IMR-90 (cell line): ENCODE results near the gene ZNF71. TPM values are rescaled to one million over a fixed set of nuclear protein-coding genes. Genes with fewer than 3 reads are reported as not detected.

Experiments
- ATAC-seq: fragments of 200-7000 bp; cut with Tn5 transposase; 2 replicates; pipeline ENCODE4 v1.9.1; 2020; ENCODE audit warnings: low read depth, mild to moderate bottlenecking, moderate library complexity
- BruUV-seq: library from RNA; stranded (reverse); fragments of 400-500 nt; replicated peaks from 2 replicates; lab custom pipeline; 2021; lab: Mats Ljungman, UMichigan
- CTCF ChIA-PET: fragments of 300-600 bp; formaldehyde crosslinking; extraction: SDS; loops from one replicate; lab custom pipeline; 2021; ENCODE audit warnings: antibody characterized with exemption; lab: Yijun Ruan, JAX
- POLR2A ChIA-PET: fragments of 300-600 bp; sonication (Branson Sonifier 250); formaldehyde crosslinking; loops from one replicate; lab custom pipeline; 2022; ENCODE audit warnings: antibody characterized with exemption; ENCODE audit not compliant: unreplicated experiment; lab: Charles Lee
- DNase-seq: peaks from one replicate; pipeline ENCODE4 v3.0.0; 2013
- H2AFZ ChIP-seq: replicated peaks from 2 replicates; pipeline ENCODE3; 2013; ENCODE audit warnings: low read length, mild to moderate bottlenecking; ENCODE audit not compliant: poor library complexity
- H2AK5ac ChIP-seq: 2 replicates; pipeline ENCODE4 v1.6.1; 2013; ENCODE audit warnings: low read depth, low read length, inconsistent platforms
- H2AK9ac ChIP-seq: replicated peaks from 2 replicates; pipeline ENCODE3; 2013; ENCODE audit warnings: mild to moderate bottlenecking, low read depth, low read length, moderate library complexity; ENCODE audit not compliant: poor library complexity
- H2BK120ac ChIP-seq: 2 replicates; pipeline ENCODE4 v1.6.1; 2013; ENCODE audit warnings: low read depth, low read length, inconsistent platforms
- H2BK15ac ChIP-seq: 3 replicates; pipeline ENCODE4 v1.6.1; 2013; ENCODE audit warnings: low read depth, low read length, inconsistent platforms
- H2BK20ac ChIP-seq: 2 replicates; pipeline ENCODE4 v1.6.1; 2013; ENCODE audit warnings: low read depth, mild to moderate bottlenecking, inconsistent platforms, low read length, moderate library complexity
- H2BK5ac ChIP-seq: 2 replicates; pipeline ENCODE4 v1.6.1; 2013; ENCODE audit warnings: mild to moderate bottlenecking, low read depth, low read length, inconsistent platforms; ENCODE audit not compliant: poor library complexity, severe bottlenecking
- H3K14ac ChIP-seq: replicated peaks from 2 replicates; pipeline ENCODE4 v1.6.1; 2013; ENCODE audit warnings: low read depth, low read length, inconsistent platforms
- H3K18ac ChIP-seq: 2 replicates; pipeline ENCODE4 v1.6.1; 2013; ENCODE audit warnings: low read depth, low read length, control low read depth
- H3K23ac ChIP-seq: 2 replicates; pipeline ENCODE4 v1.6.1; 2013; ENCODE audit warnings: low read depth, low read length, inconsistent platforms
- H3K27ac ChIP-seq: 2 replicates; pipeline ENCODE4 v1.5.1; 2013; ENCODE audit warnings: mild to moderate bottlenecking, control low read depth, low read length; ENCODE audit not compliant: insufficient read depth
- H3K27me3 ChIP-seq: 2 replicates; pipeline ENCODE4 v1.6.1; 2013; ENCODE audit warnings: low read length; ENCODE audit not compliant: control insufficient read depth, insufficient read depth
- H3K36me3 ChIP-seq: 2 replicates; pipeline ENCODE4 v1.6.1; 2013; ENCODE audit warnings: low read length, mixed read lengths; ENCODE audit not compliant: control insufficient read depth, insufficient read depth
- H3K4ac ChIP-seq: 2 replicates; pipeline ENCODE4 v1.6.1; 2013; ENCODE audit warnings: low read depth, low read length, inconsistent platforms
- H3K4me1 ChIP-seq: 2 replicates; pipeline ENCODE4 v1.6.1; 2013; ENCODE audit warnings: low read length, mixed read lengths; ENCODE audit not compliant: control insufficient read depth, insufficient read depth
- H3K4me2 ChIP-seq: 2 replicates; pipeline ENCODE4 v1.6.1; 2013; ENCODE audit warnings: low read depth, mild to moderate bottlenecking, control low read depth, low read length, moderate library complexity
- H3K4me3 ChIP-seq: 2 replicates; pipeline ENCODE4 v1.5.1; 2013; ENCODE audit warnings: low read depth, mild to moderate bottlenecking, control low read depth, low read length, moderate library complexity; ENCODE audit not compliant: insufficient read depth
- H3K56ac ChIP-seq: 2 replicates; pipeline ENCODE4 v1.6.1; 2013; ENCODE audit warnings: low read length, inconsistent platforms; ENCODE audit not compliant: insufficient read depth; ENCODE audit errors: extremely low read depth
- H3K79me1 ChIP-seq, 2 experiments: 2 replicates each; pipeline ENCODE4 v1.6.1; 2013; ENCODE audit warnings: low read length in 2 of 2, inconsistent platforms in 1 of 2, low read depth in 1 of 2
- H3K9ac ChIP-seq: 2 replicates; pipeline ENCODE4 v1.6.1; 2013; ENCODE audit warnings: low read depth, low read length, control low read depth
- H3K9me1 ChIP-seq: 2 replicates; pipeline ENCODE4 v1.6.1; 2013; ENCODE audit warnings: low read length, inconsistent platforms; ENCODE audit not compliant: insufficient read depth
- H3K9me3 ChIP-seq: 2 replicates; pipeline ENCODE4 v1.6.1; 2013; ENCODE audit warnings: low read length; ENCODE audit not compliant: control insufficient read depth, insufficient read depth
- H4K20me1 ChIP-seq: 2 replicates; pipeline ENCODE4 v1.6.1; 2013; ENCODE audit warnings: low read length, inconsistent platforms; ENCODE audit not compliant: insufficient read depth
- H4K5ac ChIP-seq: 2 replicates; pipeline ENCODE4 v1.6.1; 2013; ENCODE audit warnings: mild to moderate bottlenecking, low read depth, low read length, control low read depth
- H4K8ac ChIP-seq, 2 experiments: 2 replicates each; pipeline ENCODE4 v1.6.1; 2013; ENCODE audit warnings: low read depth in 2 of 2, low read length in 2 of 2, control low read depth in 1 of 2, inconsistent platforms in 1 of 2
- H4K91ac ChIP-seq: 2 replicates; pipeline ENCODE4 v1.6.1; 2013; ENCODE audit warnings: low read depth, low read length, inconsistent platforms; ENCODE audit not compliant: insufficient read depth
- CTCF ChIP-seq: conservative IDR thresholded peaks from 2 replicates; pipeline ENCODE4 v1.5.1; 2012; ENCODE audit warnings: mild to moderate bottlenecking, low read depth, low read length, improper control_type of control experiment
- ELK1 ChIP-seq: fragments of 150-350 bp; IDR thresholded peaks from 2 replicates; pipeline ENCODE4 v1.6.1; 2016; ENCODE audit warnings: low read depth, mild to moderate bottlenecking, low read length, moderate library complexity, borderline replicate concordance
- RAD21 ChIP-seq: IDR thresholded peaks from 2 replicates; pipeline ENCODE4 v1.6.1; 2012; ENCODE audit warnings: low read length, improper control_type of control experiment
- WGBS, 2 experiments: methylation state at CpG; one replicate each; pipeline versions ENCODE4 v1.1.5 to v1.1.7; 2013; ENCODE audit warnings: missing lambda C conversion rate in 2 of 2; ENCODE audit not compliant: insufficient read length in 1 of 2; ENCODE audit errors: extremely low coverage in 2 of 2; 5-methylcytosine and 5-hydroxymethylcytosine counted together
- dilution Hi-C: fragments of 300-500 bp; cut with HindIII; formaldehyde crosslinking; loops from one replicate; pipeline ENCODE4 v1.14.3; 2018; ENCODE audit warnings: low sequenced_read_pairs; ENCODE audit not compliant: unreplicated experiment
- in situ Hi-C: fragments of 300-500 bp; cut with MboI; formaldehyde crosslinking; loops from 3 replicates; pipeline ENCODE4 v1.14.3; 2019; ENCODE audit warnings: low sequenced_read_pairs, inconsistent platforms, mixed read lengths
- intact Hi-C: fragments of 100-400 bp; cut with micrococcal nuclease; formaldehyde crosslinking; loops from 2 replicates; pipeline ENCODE4 v1.10.0; 2022
- polyA plus RNA-seq, 3 experiments: library from polyadenylated mRNA; depleted of rRNA; stranded (reverse); fragments of >200 nt; gene quantifications; 2 replicates each; pipeline ENCODE4 v1.2.3, GENCODE V29; 2012; ENCODE audit warnings: low replicate concordance in 1 of 3
- total RNA-seq: library from RNA; depleted of rRNA; stranded (reverse); fragments of >200 nt; gene quantifications from 2 replicates; pipeline ENCODE4 v1.2.3, GENCODE V29; 2012

Gene ZNF71
- total and polyA plus RNA-seq, 2 of the 4 experiments (the other 2 are of a cell fraction), result 7.9 to 9.3 TPM

DNA sequence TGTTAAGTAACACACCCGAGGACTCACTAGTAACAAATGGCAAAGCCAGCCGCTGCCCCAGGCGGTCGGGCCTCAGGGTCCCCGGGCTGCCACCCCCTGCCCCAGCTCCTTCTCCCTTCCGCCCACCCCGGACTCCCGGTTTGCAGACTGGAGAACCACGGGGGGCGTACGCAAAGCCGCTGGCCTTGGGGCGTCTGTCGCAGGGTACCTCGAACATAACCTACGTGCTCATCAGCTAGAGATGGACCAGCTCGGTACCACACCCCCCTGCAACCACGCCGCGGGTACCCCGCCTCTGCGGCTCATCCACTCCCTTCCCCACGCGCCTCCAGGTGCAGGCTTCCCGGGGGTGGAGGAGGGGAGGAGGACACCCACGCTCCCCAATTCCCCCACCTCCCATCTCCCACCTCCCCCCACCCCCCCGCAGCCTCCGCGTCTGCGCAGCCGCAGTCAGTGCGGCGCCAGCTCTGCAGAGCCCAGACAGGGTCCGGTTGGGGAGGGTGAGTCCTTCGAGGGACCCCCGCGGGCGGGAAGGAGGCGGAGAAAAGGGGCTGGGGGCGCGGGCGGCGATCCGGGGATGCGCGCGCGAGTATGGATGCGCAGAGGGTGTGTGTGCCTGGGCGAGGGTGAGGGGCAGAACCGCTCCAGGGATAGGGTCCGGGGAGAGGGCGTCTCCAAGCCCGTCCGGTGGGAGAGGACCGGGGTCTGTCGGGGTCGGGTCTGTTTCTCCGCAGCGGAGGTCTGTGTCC lies 47.8 kb downstream of the ZNF71 start, which contains the start of gene SMIM17:
Gene SMIM17 (plus strand): TSS at position 449 of the 749 bp plus-strand sequence. CDS start 2,509 bp downstream, outside the sequence.
- Histone ChIP-seq H3K9me1 (no peaks in the 10 kb centered on the region), H4K8ac (no peak within 1 kb of the TSS), H3K4me1 (no peaks in the 10 kb centered on the region), H3K4me3 (no peak within 1 kb of the TSS), H3K27me3 (no peaks in the 10 kb centered on the region), H3K4ac (no peak within 1 kb of the TSS), H3K23ac (no peak within 1 kb of the TSS), H3K36me3 (no peaks in the 10 kb centered on the region), H3K9ac (no peak within 1 kb of the TSS), H4K5ac (no peak within 1 kb of the TSS), H2BK120ac (no peak within 1 kb of the TSS), H2BK15ac (no peak within 1 kb of the TSS), H3K14ac (no peak within 1 kb of the TSS), H3K9me3 (peaks cover 39% of the 10 kb centered on the region), H3K18ac (no peak within 1 kb of the TSS), H2BK5ac (no peak within 1 kb of the TSS), H3K56ac (no peak within 1 kb of the TSS), H3K27ac (no peak within 1 kb of the TSS), H2AK9ac (no peak within 1 kb of the TSS), H2BK20ac (no peak within 1 kb of the TSS), H4K91ac (no peak within 1 kb of the TSS), H2AFZ (no peak within 1 kb of the TSS), H3K4me2 (no peak within 1 kb of the TSS), H3K79me1 (no peaks in the 10 kb centered on the region), H2AK5ac (no peak within 1 kb of the TSS), H4K20me1 (no peaks in the 10 kb centered on the region)
- ChIA-PET POLR2A (no interaction called here), CTCF (no interaction called here)
- in situ Hi-C loops, result no loop called here
- no peak for TF ChIP-seq CTCF
- TF ChIP-seq ELK1, result no peak
- no peak for TF ChIP-seq RAD21
- BruUV-seq, result no TSS peak
- 10% methylated on average over 20 of the region's 60 CpGs; no CpG with 5 or more reads in 1 of the 2 experiments for WGBS, 2 experiments
- intact Hi-C loops, result no loop called here
- dilution Hi-C loops, result no loop called here
- DNase-seq (no peak), ATAC-seq (no peak)
